ENCODE results near the gene KCNE1.

- TF ChIP-seq, protein P1, sequence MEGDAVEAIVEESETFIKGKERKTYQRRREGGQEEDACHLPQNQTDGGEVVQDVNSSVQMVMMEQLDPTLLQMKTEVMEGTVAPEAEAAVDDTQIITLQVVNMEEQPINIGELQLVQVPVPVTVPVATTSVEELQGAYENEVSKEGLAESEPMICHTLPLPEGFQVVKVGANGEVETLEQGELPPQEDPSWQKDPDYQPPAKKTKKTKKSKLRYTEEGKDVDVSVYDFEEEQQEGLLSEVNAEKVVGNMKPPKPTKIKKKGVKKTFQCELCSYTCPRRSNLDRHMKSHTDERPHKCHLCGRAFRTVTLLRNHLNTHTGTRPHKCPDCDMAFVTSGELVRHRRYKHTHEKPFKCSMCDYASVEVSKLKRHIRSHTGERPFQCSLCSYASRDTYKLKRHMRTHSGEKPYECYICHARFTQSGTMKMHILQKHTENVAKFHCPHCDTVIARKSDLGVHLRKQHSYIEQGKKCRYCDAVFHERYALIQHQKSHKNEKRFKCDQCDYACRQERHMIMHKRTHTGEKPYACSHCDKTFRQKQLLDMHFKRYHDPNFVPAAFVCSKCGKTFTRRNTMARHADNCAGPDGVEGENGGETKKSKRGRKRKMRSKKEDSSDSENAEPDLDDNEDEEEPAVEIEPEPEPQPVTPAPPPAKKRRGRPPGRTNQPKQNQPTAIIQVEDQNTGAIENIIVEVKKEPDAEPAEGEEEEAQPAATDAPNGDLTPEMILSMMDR (IDR thresholded peaks at IDR 0.05) = no peak
- peak; percentile 97 for TF ChIP-seq POLR2A (IDR thresholded peaks at IDR 0.05)
These were observed 14.7 kb upstream of the KCNE1 start for GRCh38 chr21:34526618-34527290.

Data from right lobe of liver (tissue), 4 donors.